OCI-LY1 (cell line): ENCODE measurements around the gene OR51G1.

ENCODE experiments used
- H2AFZ ChIP-seq: fragments of 200-600 bp; sonication (generic), shearing (Covaris generic); 2 replicates; pipeline ENCODE4 v1.6.0; 2014; ENCODE audit warnings: antibody characterized with exemption, mild to moderate bottlenecking, low read length
- H3F3A ChIP-seq: fragments of 200-600 bp; sonication (generic), shearing (Covaris generic); 2 replicates; pipeline ENCODE4 v1.6.0; 2014; ENCODE audit warnings: mild to moderate bottlenecking, antibody characterized with exemption, low read length, moderate library complexity; ENCODE audit not compliant: insufficient read depth
- H3K27ac ChIP-seq: fragments of 200-600 bp; sonication (generic); 2 replicates; pipeline ENCODE4 v1.5.1; 2014; ENCODE audit warnings: low read length, mixed run types, mild to moderate bottlenecking, low read depth; ENCODE audit not compliant: poor library complexity, severe bottlenecking
- H3K27me3 ChIP-seq: fragments of 200-600 bp; sonication (generic); 2 replicates; pipeline ENCODE4 v1.6.0; 2014; ENCODE audit warnings: antibody characterized with exemption, mild to moderate bottlenecking, low read length, moderate library complexity; ENCODE audit not compliant: insufficient read depth
- H3K36me3 ChIP-seq: fragments of 200-600 bp; sonication (generic); 2 replicates; pipeline ENCODE4 v1.6.1; 2014; ENCODE audit warnings: mild to moderate bottlenecking, antibody characterized with exemption, low read length, moderate library complexity, mixed read lengths; ENCODE audit not compliant: insufficient read depth
- H3K4me1 ChIP-seq: fragments of 200-600 bp; sonication (generic); 2 replicates; pipeline ENCODE4 v1.5.1; 2014; ENCODE audit warnings: mild to moderate bottlenecking, low read length, moderate library complexity; ENCODE audit not compliant: insufficient read depth, severe bottlenecking
- H3K4me2 ChIP-seq: fragments of 200-600 bp; sonication (generic), shearing (Covaris generic); 2 replicates; pipeline ENCODE4 v1.6.1; 2014; ENCODE audit warnings: low read length
- H3K4me3 ChIP-seq: fragments of 200-600 bp; sonication (generic); 2 replicates; pipeline ENCODE4 v1.5.1; 2014; ENCODE audit warnings: low read length, low read depth, mild to moderate bottlenecking, mixed read lengths; ENCODE audit not compliant: poor library complexity, severe bottlenecking
- H3K79me2 ChIP-seq: fragments of 200-600 bp; shearing (Covaris generic); 2 replicates; pipeline ENCODE4 v1.6.1; 2016; ENCODE audit warnings: mixed run types, low read length, mixed read lengths; ENCODE audit not compliant: insufficient read depth
- H3K9ac ChIP-seq: fragments of 200-600 bp; sonication (generic), shearing (Covaris generic); 2 replicates; pipeline ENCODE4 v1.6.1; 2014; ENCODE audit warnings: mild to moderate bottlenecking, low read length, mixed read lengths
- H3K9me2 ChIP-seq: fragments of 200-600 bp; sonication (generic), shearing (Covaris generic); 2 replicates; pipeline ENCODE4 v1.6.1; 2014; ENCODE audit warnings: low read depth, mild to moderate bottlenecking, low read length, mixed read lengths
- H3K9me3 ChIP-seq: fragments of 200-600 bp; shearing (Covaris generic); 2 replicates; pipeline ENCODE4 v1.6.1; 2014; ENCODE audit warnings: low read length, mixed read lengths
- H4K20me1 ChIP-seq: fragments of 200-600 bp; sonication (generic), shearing (Covaris generic); 2 replicates; pipeline ENCODE4 v1.6.0; 2016; ENCODE audit warnings: mild to moderate bottlenecking, low read length; ENCODE audit not compliant: insufficient read depth
- EZH2 ChIP-seq: fragments of 200-600 bp; sonication (generic), shearing (Covaris generic); IDR thresholded peaks from 2 replicates; pipeline ENCODE4 v1.8.0; 2017; ENCODE audit warnings: borderline replicate concordance, mixed run types, mild to moderate bottlenecking, antibody characterized with exemption, low read length, moderate library complexity, mixed read lengths
- TF ChIP-seq, protein P1 (sequence below): fragments of 200-600 bp; sonication (generic), shearing (Covaris generic); IDR thresholded peaks from 2 replicates; pipeline ENCODE4 v1.5.1; 2017; ENCODE audit warnings: mild to moderate bottlenecking, antibody characterized with exemption, low read length, moderate library complexity, mixed read lengths

The OR51G1 gene

GRCh38 chr11:4886186-4886585 is 38.0 kb downstream of the OR51G1 start:
- no peaks in the 10 kb centered on the region for H3K36me3 ChIP-seq
- H3K27me3 ChIP-seq = no peaks in the 10 kb centered on the region
- H3K4me1 ChIP-seq = no peaks in the 10 kb centered on the region
- no peak overlapping the region for H3K4me3 ChIP-seq
- H3K9ac ChIP-seq = no peak overlapping the region
- H3K27ac ChIP-seq = no peak overlapping the region
- H3K79me2 ChIP-seq = no peaks in the 10 kb centered on the region
- H4K20me1 ChIP-seq = no peaks in the 10 kb centered on the region
- H3K9me3 ChIP-seq = no peaks in the 10 kb centered on the region
- no peaks in the 10 kb centered on the region for H3K9me2 ChIP-seq
- no peaks in the 10 kb centered on the region for H3F3A ChIP-seq
- TF ChIP-seq, protein P1, sequence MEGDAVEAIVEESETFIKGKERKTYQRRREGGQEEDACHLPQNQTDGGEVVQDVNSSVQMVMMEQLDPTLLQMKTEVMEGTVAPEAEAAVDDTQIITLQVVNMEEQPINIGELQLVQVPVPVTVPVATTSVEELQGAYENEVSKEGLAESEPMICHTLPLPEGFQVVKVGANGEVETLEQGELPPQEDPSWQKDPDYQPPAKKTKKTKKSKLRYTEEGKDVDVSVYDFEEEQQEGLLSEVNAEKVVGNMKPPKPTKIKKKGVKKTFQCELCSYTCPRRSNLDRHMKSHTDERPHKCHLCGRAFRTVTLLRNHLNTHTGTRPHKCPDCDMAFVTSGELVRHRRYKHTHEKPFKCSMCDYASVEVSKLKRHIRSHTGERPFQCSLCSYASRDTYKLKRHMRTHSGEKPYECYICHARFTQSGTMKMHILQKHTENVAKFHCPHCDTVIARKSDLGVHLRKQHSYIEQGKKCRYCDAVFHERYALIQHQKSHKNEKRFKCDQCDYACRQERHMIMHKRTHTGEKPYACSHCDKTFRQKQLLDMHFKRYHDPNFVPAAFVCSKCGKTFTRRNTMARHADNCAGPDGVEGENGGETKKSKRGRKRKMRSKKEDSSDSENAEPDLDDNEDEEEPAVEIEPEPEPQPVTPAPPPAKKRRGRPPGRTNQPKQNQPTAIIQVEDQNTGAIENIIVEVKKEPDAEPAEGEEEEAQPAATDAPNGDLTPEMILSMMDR = no peak
- TF ChIP-seq EZH2 = no peak
- no peak overlapping the region for H2AFZ ChIP-seq
- no peak overlapping the region for H3K4me2 ChIP-seq

DNA sequence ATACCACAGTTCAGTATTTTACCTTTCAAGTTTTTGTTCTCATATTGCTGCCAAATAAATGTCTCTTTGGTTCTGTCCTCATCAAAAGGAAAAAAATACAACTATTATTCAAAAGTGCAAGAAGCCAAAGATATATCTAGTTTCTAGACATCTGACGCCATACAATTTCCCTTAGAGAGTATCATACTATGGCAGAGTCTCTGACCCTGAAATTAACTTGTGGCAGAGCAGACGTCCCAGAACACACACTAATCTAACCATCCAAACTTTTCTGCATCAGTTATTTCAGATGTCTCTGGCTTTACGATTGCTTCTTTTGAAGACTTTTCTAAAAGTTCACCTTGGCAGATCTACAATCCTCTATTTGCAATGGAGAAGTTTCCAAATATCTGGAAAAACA is 39.8 kb downstream of the OR51G1 start:
- Histone ChIP-seq H3K9ac (no peak overlapping the region), H3K27me3 (no peaks in the 10 kb centered on the region), H3K4me3 (no peak overlapping the region), H3K36me3 (no peaks in the 10 kb centered on the region), H3K4me1 (no peaks in the 10 kb centered on the region), H4K20me1 (no peaks in the 10 kb centered on the region), H3K27ac (no peak overlapping the region), H3K9me2 (no peaks in the 10 kb centered on the region), H3K9me3 (no peaks in the 10 kb centered on the region), H2AFZ (no peak overlapping the region), H3K4me2 (no peak overlapping the region), H3F3A (no peaks in the 10 kb centered on the region), H3K79me2 (no peaks in the 10 kb centered on the region)
- TF ChIP-seq, protein P1 = no peak
- no peak for TF ChIP-seq EZH2

DNA sequence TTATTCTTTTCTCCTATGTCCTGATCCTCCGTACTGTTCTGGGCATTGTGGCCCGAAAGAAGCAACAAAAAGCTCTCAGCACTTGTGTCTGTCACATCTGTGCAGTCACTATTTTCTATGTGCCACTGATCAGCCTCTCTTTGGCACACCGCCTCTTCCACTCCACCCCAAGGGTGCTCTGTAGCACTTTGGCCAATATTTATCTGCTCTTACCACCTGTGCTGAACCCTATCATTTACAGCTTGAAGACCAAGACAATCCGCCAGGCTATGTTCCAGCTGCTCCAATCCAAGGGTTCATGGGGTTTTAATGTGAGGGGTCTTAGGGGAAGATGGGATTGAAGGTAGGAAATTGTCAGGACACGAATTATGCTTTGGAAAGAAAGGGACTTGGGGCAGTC is 41.6 kb downstream of the OR51G1 start:
- Histone ChIP-seq H3K9me2 (no peaks in the 10 kb centered on the region), H4K20me1 (no peaks in the 10 kb centered on the region), H3F3A (no peaks in the 10 kb centered on the region), H3K36me3 (no peaks in the 10 kb centered on the region), H3K9me3 (no peaks in the 10 kb centered on the region), H3K27ac (no peak overlapping the region), H3K4me1 (no peaks in the 10 kb centered on the region), H2AFZ (no peak overlapping the region), H3K79me2 (no peaks in the 10 kb centered on the region), H3K27me3 (no peaks in the 10 kb centered on the region), H3K9ac (no peak overlapping the region), H3K4me3 (no peak overlapping the region), H3K4me2 (no peak overlapping the region)
- TF ChIP-seq, protein P1 = no peak
- no peak for TF ChIP-seq EZH2
